Hepatocyte (in vitro differentiated cells): ENCODE data around the gene NTN4. TPM values are rescaled to one million over a fixed set of nuclear protein-coding genes. Genes with fewer than 3 reads are reported as not detected.

Source experiments
- DNase-seq: peaks from one replicate; pipeline ENCODE4 v3.0.0-alpha.2; 2016; ENCODE audit warnings: low spot score
- H2AFZ ChIP-seq: fragments of 200-600 bp; sonication (generic); 2 replicates; pipeline ENCODE4 v1.6.0; 2016; ENCODE audit warnings: antibody characterized with exemption, mild to moderate bottlenecking
- H3K27ac ChIP-seq: fragments of 200-600 bp; sonication (generic); 2 replicates; pipeline ENCODE4 v1.5.1; 2016; ENCODE audit warnings: mild to moderate bottlenecking
- H3K27me3 ChIP-seq: fragments of 200-600 bp; sonication (generic); 2 replicates; pipeline ENCODE4 v1.6.1; 2016
- H3K36me3 ChIP-seq: fragments of 200-600 bp; sonication (generic); replicated peaks from 2 replicates; pipeline ENCODE4 v1.5.1; 2016; ENCODE audit warnings: low read depth; ENCODE audit not compliant: insufficient read depth
- H3K4me1 ChIP-seq: fragments of 200-600 bp; sonication (generic); 2 replicates; pipeline ENCODE4 v1.5.1; 2016; ENCODE audit warnings: mild to moderate bottlenecking, moderate library complexity; ENCODE audit not compliant: insufficient read depth
- H3K4me2 ChIP-seq: fragments of 200-600 bp; sonication (generic); 2 replicates; pipeline ENCODE4 v1.6.0; 2016
- H3K4me3 ChIP-seq: fragments of 200-600 bp; sonication (generic); 2 replicates; pipeline ENCODE4 v1.5.1; 2016; ENCODE audit warnings: mild to moderate bottlenecking
- H3K79me2 ChIP-seq: fragments of 200-600 bp; sonication (generic); 2 replicates; pipeline ENCODE4 v1.6.0; 2017; ENCODE audit warnings: mild to moderate bottlenecking
- H3K9me2 ChIP-seq: fragments of 200-600 bp; sonication (generic); replicated peaks from 2 replicates; pipeline ENCODE4 v1.6.0; 2017; ENCODE audit warnings: mild to moderate bottlenecking; ENCODE audit not compliant: insufficient read depth
- H3K9me3 ChIP-seq: fragments of 200-600 bp; sonication (generic); 2 replicates; pipeline ENCODE4 v1.5.1; 2016; ENCODE audit warnings: low read depth, mild to moderate bottlenecking
- H4K20me1 ChIP-seq: fragments of 200-600 bp; sonication (generic); 2 replicates; pipeline ENCODE4 v1.6.0; 2016; ENCODE audit warnings: mild to moderate bottlenecking; ENCODE audit not compliant: insufficient read depth, poor library complexity, severe bottlenecking
- CTCF ChIP-seq: fragments of 200-600 bp; sonication (generic); IDR thresholded peaks from 2 replicates; pipeline ENCODE4 v1.5.1; 2016; ENCODE audit warnings: antibody characterized with exemption, mild to moderate bottlenecking; ENCODE audit not compliant: poor library complexity
- EZH2 ChIP-seq: fragments of 200-600 bp; sonication (generic); IDR thresholded peaks from 2 replicates; pipeline ENCODE4 v1.6.1; 2016; ENCODE audit warnings: antibody characterized with exemption, mild to moderate bottlenecking, borderline replicate concordance
- EZH2phosphoT487 ChIP-seq: fragments of 200-600 bp; sonication (generic); IDR thresholded peaks from one replicate; pipeline ENCODE4 v1.6.1; 2018; ENCODE audit warnings: antibody characterized with exemption, mild to moderate bottlenecking, low read depth, moderate library complexity; ENCODE audit not compliant: unreplicated experiment, severe bottlenecking
- WGBS: methylation state at CpG from one replicate; pipeline ENCODE4 v1.1.6; 2016; ENCODE audit warnings: low lambda C conversion rate; ENCODE audit errors: missing lambda C conversion rate; 5-methylcytosine and 5-hydroxymethylcytosine counted together
- polyA plus RNA-seq: library from polyadenylated mRNA; unstranded; fragments of >200 nt; fragmentation: Nextera tagmentation; extraction: Ambion mirVana; gene quantifications from 2 replicates; pipeline ENCODE4 v1.2.1, GENCODE V29; 2016
- total RNA-seq: library from RNA; depleted of rRNA; stranded (reverse); fragments of >200 nt; gene quantifications from 2 replicates; pipeline ENCODE4 v1.2.3, GENCODE V29; 2014

The NTN4 gene
- total and polyA plus RNA-seq, 2 experiments from 2014 or later = 20.2 to 37.0 TPM

- 81% methylated on average over 7 of the region's 7 CpGs for WGBS
- Histone ChIP-seq H3K36me3 (no peaks in the 10 kb centered on the region), H2AFZ (no peak overlapping the region), H3K9me3 (no peaks in the 10 kb centered on the region), H3K27me3 (no peaks in the 10 kb centered on the region), H3K79me2 (no peaks in the 10 kb centered on the region), H3K4me2 (no peak overlapping the region), H3K4me3 (no peak overlapping the region), H4K20me1 (no peaks in the 10 kb centered on the region), H3K4me1 (no peaks in the 10 kb centered on the region), H3K27ac (no peak overlapping the region), H3K9me2 (no peaks in the 10 kb centered on the region)
- DNase-seq = no peak
- TF ChIP-seq EZH2phosphoT487 (no peak), CTCF (no peak), EZH2 (no peak)
Measured at GRCh38 chr12:95700316-95700785, 90.2 kb downstream of the NTN4 start.

- TF ChIP-seq CTCF (no peak), EZH2 (no peak), EZH2phosphoT487 (no peak)
- no peaks in the 10 kb centered on the region for H3K9me3 ChIP-seq
- no peak for DNase-seq
- no peaks in the 10 kb centered on the region for H3K9me2 ChIP-seq
- H3K4me2 ChIP-seq = no peak overlapping the region
- H2AFZ ChIP-seq = no peak overlapping the region
- H3K4me3 ChIP-seq = no peak overlapping the region
- no peaks in the 10 kb centered on the region for H3K36me3 ChIP-seq
- H3K27ac ChIP-seq = no peak overlapping the region
- no peaks in the 10 kb centered on the region for H3K79me2 ChIP-seq
- no peaks in the 10 kb centered on the region for H4K20me1 ChIP-seq
- H3K4me1 ChIP-seq = no peaks in the 10 kb centered on the region
- H3K27me3 ChIP-seq = no peaks in the 10 kb centered on the region
Measured at GRCh38 chr12:95699579-95699978, 91.0 kb downstream of the NTN4 start.

GRCh38 chr12:95694136-95694535 is 96.4 kb downstream of the NTN4 start:
- 76% methylated on average over 9 of the region's 9 CpGs for WGBS
- Histone ChIP-seq H3K4me3 (no peak overlapping the region), H3K27me3 (no peaks in the 10 kb centered on the region), H3K27ac (no peak overlapping the region), H3K9me3 (no peaks in the 10 kb centered on the region), H3K79me2 (no peaks in the 10 kb centered on the region), H3K36me3 (no peaks in the 10 kb centered on the region), H2AFZ (no peak overlapping the region), H4K20me1 (no peaks in the 10 kb centered on the region), H3K4me1 (no peaks in the 10 kb centered on the region), H3K4me2 (no peak overlapping the region), H3K9me2 (no peaks in the 10 kb centered on the region)
- DNase-seq = no peak
- TF ChIP-seq EZH2 (no peak), CTCF (no peak), EZH2phosphoT487 (no peak)

GRCh38 chr12:95693689-95694088 is 96.9 kb downstream of the NTN4 start:
- Histone ChIP-seq H3K4me2 (no peak overlapping the region), H4K20me1 (no peaks in the 10 kb centered on the region), H3K36me3 (no peaks in the 10 kb centered on the region), H2AFZ (no peak overlapping the region), H3K27ac (no peak overlapping the region), H3K9me3 (no peaks in the 10 kb centered on the region), H3K79me2 (no peaks in the 10 kb centered on the region), H3K27me3 (no peaks in the 10 kb centered on the region), H3K9me2 (no peaks in the 10 kb centered on the region), H3K4me1 (no peaks in the 10 kb centered on the region), H3K4me3 (no peak overlapping the region)
- DNase-seq = no peak
- WGBS = 83% methylated on average over 2 of the region's 2 CpGs
- TF ChIP-seq EZH2 = no peak
- no peak for TF ChIP-seq CTCF
- no peak for TF ChIP-seq EZH2phosphoT487
